Activated CD4-positive, alpha-beta T cell treated with anti-CD3 and anti-CD28 coated beads, Interleukin-2, Interleukin-6, amounts not matched to agents 100 ng/mL and 50 ng/mL, durations not matched to agents 16 hours and 8 hours (primary cell): ENCODE data around the gene NPTN.
"Not testable (repeated sequence)": the region's sequence is repeated elsewhere in the genome, so short reads cannot be mapped to it uniquely, and the experiment has no call there.

Experiments
- DNase-seq: peaks from one replicate; pipeline ENCODE4 v3.0.0-alpha.2; 2020

The NPTN gene

GRCh38 chr15:73633111-73633990 is at the start of gene NPTN:
Gene NPTN (minus strand): TSS chr15:73633389. CDS start chr15:73633215, 174 bp downstream.
- DNase-seq, result peak; percentile 99

- DNase-seq, result no peak
Measured at GRCh38 chr15:73682600-73683090, 49.5 kb upstream of the NPTN start.

- DNase-seq, result no peak
Measured at GRCh38 chr15:73681856-73682599, 48.8 kb upstream of the NPTN start.

DNA sequence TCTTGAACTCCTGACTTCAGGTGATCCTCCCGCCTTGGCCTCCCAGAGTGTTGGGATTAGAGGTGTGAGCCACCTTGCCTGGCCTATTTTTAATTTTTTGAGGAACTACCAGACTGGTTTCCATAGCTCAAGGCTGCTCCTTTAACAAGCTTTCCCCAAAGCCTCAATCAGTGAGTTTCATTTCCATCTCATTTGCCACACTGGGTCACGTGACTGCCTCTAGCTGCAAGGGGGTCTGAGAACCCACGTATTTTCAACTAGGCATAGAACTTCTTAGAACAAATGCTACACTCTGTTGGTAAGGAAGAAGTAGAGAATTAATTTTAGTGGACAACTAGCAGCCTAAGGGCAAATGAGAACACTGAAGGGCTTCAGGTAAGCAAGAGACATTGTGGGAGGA is 47.9 kb upstream of the NPTN start:
- no peak for DNase-seq

GRCh38 chr15:73680549-73680948 is 47.4 kb upstream of the NPTN start:
- peak; percentile 29 for DNase-seq

DNA sequence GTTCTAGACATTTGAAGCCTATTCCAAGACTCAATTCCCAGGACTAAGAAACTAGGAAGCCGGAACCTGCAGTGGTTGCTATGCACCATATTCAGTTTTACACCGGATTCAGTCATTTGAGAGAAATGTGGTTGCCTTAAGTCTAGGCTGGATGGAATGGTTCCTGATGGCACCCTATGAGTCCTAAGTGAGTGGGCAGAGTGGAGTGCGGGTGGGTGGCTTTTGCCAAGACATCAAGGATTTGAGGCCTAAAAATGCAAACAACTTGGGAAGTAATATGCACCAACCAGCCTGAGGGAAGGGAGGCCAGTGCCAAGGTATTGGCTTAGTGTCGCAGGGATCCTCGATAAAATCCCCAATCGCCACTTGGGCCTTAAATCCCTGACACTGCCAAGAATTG is 46.8 kb upstream of the NPTN start:
- DNase-seq, result no peak

DNA sequence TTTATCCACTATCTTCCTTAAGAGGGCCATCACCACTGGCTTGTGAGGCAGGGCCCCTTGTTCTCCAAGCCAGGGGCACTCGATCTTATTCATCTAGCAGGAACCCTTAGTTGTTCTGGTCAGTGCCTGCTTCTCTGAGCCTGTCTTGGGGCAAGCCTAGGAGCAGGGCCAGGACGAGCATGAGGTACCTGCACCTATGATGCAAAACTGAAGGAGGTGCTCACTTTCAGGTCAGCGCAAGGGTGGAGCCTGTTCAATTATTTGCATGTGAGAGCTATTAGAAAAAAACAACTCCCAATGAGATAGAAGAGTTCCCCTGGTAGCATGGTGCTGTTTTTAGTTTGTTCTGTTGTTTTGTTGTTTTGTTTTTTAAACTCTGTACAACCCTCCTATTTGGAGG is 46.0 kb upstream of the NPTN start:
- DNase-seq, result no peak

GRCh38 chr15:73678498-73678897 is 45.3 kb upstream of the NPTN start:
- DNase-seq, result no peak

GRCh38 chr15:73677733-73678132 is 44.5 kb upstream of the NPTN start:
- DNase-seq, result no peak

DNA sequence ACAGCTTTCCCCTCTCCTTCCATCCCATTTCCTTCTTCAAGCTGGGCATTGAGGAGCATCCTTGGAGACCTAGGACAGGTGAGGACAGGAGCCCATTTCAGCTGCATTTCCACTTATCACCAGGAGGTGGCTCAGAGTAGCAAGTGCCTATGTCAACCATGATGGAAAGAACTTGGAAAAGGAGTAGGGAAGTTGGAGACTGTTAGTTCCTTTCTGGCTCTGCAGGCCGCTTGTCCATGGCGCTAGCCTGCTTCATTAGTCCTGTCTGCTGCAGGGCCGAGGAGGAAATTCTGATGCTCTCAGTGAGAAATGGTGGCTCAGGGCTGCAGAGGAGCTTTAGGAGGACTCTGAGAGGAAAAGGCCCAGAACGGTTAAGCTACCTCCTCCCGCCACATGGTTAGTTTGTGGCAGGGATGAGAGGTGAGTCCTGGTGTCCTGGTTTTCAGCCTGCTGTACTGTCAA is 44.0 kb upstream of the NPTN start:
- DNase-seq, result peak; percentile 62

DNA sequence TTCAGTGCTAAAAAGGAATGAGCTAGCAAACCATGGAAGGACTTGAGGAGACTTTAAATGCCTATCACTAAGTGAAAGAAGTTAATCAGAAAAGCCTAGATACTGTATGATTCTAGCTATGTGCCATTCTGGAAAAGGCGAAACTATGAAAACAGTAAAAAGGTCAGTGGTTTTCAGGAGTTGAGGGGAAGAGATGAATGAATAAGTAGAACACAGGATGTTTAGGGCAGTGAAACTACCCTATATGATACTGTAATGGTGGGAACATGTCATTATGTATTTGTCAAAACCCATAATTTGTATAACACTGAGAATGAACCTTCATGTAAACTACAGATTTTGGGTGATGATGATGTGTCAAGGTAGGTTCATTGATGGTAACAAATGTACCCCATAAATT is 41.4 kb upstream of the NPTN start:
- no peak for DNase-seq

DNA sequence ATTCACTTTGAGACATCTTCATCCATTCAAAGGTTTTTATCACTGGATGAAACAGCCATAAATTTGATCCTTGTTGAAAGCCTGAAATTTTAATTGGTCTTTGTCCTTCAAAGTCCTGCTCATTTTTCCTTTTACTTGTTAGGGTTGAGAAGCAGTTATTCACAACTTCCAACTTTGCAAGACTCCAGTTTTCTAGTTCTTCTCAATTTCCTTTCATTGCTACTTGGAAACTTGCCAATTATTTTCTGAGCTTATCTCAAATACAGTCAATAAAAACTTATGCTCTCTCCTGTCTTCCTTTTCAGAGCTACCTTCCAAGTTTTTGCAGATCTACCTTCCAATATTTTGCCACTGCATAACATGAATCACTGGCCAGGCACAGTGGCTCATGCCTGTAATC is 27.3 kb upstream of the NPTN start:
- DNase-seq, result no peak

GRCh38 chr15:73658645-73659044 is 25.5 kb upstream of the NPTN start:
- DNase-seq, result no peak

DNA sequence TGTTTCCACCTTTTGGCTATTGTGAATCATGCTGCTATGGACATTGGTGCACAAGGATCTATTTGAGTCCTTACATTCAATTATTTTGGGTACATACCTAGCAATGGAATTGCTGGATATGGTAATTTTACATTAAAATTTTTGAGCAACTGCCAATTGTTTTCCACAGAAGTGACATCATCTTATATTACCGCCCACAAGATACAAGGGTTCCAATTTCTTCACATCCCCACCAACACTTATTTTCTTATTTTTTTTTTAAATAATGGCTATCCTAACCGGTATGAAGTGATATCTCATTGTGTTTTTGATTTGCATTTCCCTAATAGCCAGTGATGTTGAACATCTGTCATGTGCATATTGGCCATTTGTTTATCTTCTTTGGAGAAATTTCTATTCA is 22.5 kb upstream of the NPTN start:
- DNase-seq, result no peak

DNA sequence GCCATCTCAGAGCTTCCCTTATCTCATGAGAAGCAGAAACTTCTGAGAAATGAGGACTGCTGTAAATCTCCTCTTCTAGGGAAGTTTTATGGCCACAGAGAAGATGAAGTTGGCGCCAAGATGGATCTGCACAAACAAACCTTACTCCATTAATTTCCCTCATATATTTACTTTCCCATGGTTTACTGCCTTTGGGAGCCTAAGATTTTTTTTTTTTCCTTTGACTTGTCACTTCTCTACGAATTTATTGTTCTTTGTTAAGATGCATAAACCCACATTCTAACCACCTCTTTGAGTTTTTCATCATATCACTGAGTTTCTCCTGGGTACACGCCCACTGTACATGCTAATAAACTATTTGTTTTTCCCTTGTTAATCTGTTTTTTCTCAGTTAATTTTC is 21.5 kb upstream of the NPTN start:
- no peak for DNase-seq

- DNase-seq, result peak; percentile 57
Measured at GRCh38 chr15:73650416-73651126, 17.4 kb upstream of the NPTN start.

DNA sequence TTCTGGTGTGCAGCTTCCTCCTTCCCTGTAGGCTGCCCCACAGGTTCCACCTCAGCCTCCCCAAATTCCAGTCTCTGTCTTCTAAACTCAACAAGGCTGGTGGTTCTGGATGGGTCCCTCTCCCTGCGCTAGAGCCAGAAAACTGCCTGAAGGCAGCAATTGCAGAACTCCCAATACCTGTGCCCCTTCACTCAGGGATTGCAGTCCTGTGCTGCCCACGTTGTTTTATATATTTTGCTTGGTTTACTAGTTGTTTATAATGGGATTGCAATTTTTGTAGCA is 14.8 kb upstream of the NPTN start:
- no peak for DNase-seq

GRCh38 chr15:73647259-73648013 is 14.2 kb upstream of the NPTN start:
- DNase-seq, result no peak

- not testable (repeated sequence) for DNase-seq
Measured at GRCh38 chr15:73639464-73639863, 6.3 kb upstream of the NPTN start.

GRCh38 chr15:73637527-73637926 is 4.3 kb upstream of the NPTN start:
- no peak for DNase-seq

- DNase-seq, result no peak
Measured at GRCh38 chr15:73633991-73634495, 854 bp upstream of the NPTN start.

DNA sequence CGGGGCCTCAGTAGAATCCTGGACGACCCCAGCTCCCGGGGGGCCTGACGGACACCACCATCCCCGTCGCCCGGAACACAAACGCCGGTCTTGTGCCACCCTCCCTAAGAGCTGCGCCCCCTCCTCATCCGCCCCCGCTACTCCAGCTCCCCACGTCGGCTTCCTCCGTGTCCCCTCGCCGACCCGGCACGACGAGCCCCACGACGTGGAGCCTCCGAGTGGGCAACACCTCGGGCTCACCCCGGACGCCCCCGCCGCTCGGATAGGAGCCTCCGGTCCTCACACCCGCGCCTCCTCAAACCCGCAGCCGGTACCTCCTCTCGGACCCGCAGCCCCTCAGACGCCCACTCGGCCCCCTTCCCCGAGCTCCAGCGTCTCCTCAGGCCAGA is 525 bp downstream of the NPTN start:
- DNase-seq, result peak; percentile 23
